Measurements from ENCODE around the gene CFTR. TPM values are rescaled to one million over a fixed set of nuclear protein-coding genes. Genes with fewer than 3 reads are reported as not detected.

CFTR gene
- polyA plus RNA-seq, 1 donor from 2014 or later: not detected

GRCh38 chr7:117630907-117631564 lies 151.2 kb downstream of the CFTR start:
- H3K4me1 Mint-ChIP-seq: no peaks in the 10 kb centered on the region
- peaks cover 0 to 4% (median 2%) of the 10 kb centered on the region in 3 donors for H3K9me3 Mint-ChIP-seq
- H3K27ac Mint-ChIP-seq: no peak overlapping the region
- no peak overlapping the region for H3K4me3 Mint-ChIP-seq
- no peaks in the 10 kb centered on the region for H3K27me3 Mint-ChIP-seq
- no peaks in the 10 kb centered on the region for H3K36me3 Mint-ChIP-seq

- Mint-ChIP-seq H3K9me3 (peaks cover 0 to 4% (median 2%) of the 10 kb centered on the region in 3 donors), H3K4me1 (no peaks in the 10 kb centered on the region), H3K27me3 (no peaks in the 10 kb centered on the region), H3K27ac (no peak overlapping the region), H3K4me3 (no peak overlapping the region), H3K36me3 (no peaks in the 10 kb centered on the region)
These were observed 151.8 kb downstream of the CFTR start for GRCh38 chr7:117631652-117632051.

- no peaks in the 10 kb centered on the region for H3K4me1 Mint-ChIP-seq
- no peaks in the 10 kb centered on the region for H3K27me3 Mint-ChIP-seq
- H3K4me3 Mint-ChIP-seq: no peak overlapping the region
- peaks cover 0 to 4% (median 2%) of the 10 kb centered on the region in 3 donors for H3K9me3 Mint-ChIP-seq
- no peaks in the 10 kb centered on the region for H3K36me3 Mint-ChIP-seq
- H3K27ac Mint-ChIP-seq: no peak overlapping the region
These were observed 158.1 kb downstream of the CFTR start for GRCh38 chr7:117637937-117638336.

- H3K27me3 Mint-ChIP-seq: peaks cover 2% of the 10 kb centered on the region
- no peaks in the 10 kb centered on the region for H3K36me3 Mint-ChIP-seq
- no peak overlapping the region for H3K4me3 Mint-ChIP-seq
- no peak overlapping the region for H3K27ac Mint-ChIP-seq
- no peaks in the 10 kb centered on the region for H3K9me3 Mint-ChIP-seq
- H3K4me1 Mint-ChIP-seq: no peaks in the 10 kb centered on the region
These were observed 160.1 kb downstream of the CFTR start for GRCh38 chr7:117639966-117640365.

- H3K4me3 Mint-ChIP-seq: no peak overlapping the region
- H3K9me3 Mint-ChIP-seq: no peaks in the 10 kb centered on the region
- peaks cover 2% of the 10 kb centered on the region for H3K27me3 Mint-ChIP-seq
These were observed 160.6 kb downstream of the CFTR start for GRCh38 chr7:117640465-117640864.

GRCh38 chr7:117645481-117646165 lies 165.8 kb downstream of the CFTR start:
- Mint-ChIP-seq H3K9me3 (peaks cover 0 to 5% (median 0%) of the 10 kb centered on the region in 3 donors), H3K27me3 (peaks cover 2% of the 10 kb centered on the region), H3K4me1 (peaks cover 0 to 2% (median 0%) of the 10 kb centered on the region in 3 donors), H3K36me3 (no peaks in the 10 kb centered on the region), H3K27ac (no peak overlapping the region), H3K4me3 (no peak overlapping the region)

More at GRCh38 chr7:117640465-117640864, 160.6 kb downstream of the CFTR start:
- Mint-ChIP-seq H3K4me1 (no peaks in the 10 kb centered on the region), H3K27ac (no peak overlapping the region), H3K36me3 (no peaks in the 10 kb centered on the region)

- H3K36me3 Mint-ChIP-seq: no peaks in the 10 kb centered on the region
- peaks cover 2% of the 10 kb centered on the region for H3K27me3 Mint-ChIP-seq
- peaks cover 0 to 5% (median 0%) of the 10 kb centered on the region in 3 donors for H3K9me3 Mint-ChIP-seq
- H3K4me3 Mint-ChIP-seq: no peak overlapping the region
- H3K4me1 Mint-ChIP-seq: peaks cover 0 to 2% (median 0%) of the 10 kb centered on the region in 3 donors
- H3K27ac Mint-ChIP-seq: no peak overlapping the region
These were observed 168.5 kb downstream of the CFTR start for GRCh38 chr7:117648203-117648866.

GRCh38 chr7:117652943-117653680 lies 173.3 kb downstream of the CFTR start:
- Mint-ChIP-seq H3K27ac (no peak overlapping the region), H3K36me3 (no peaks in the 10 kb centered on the region), H3K4me1 (peaks cover 0 to 2% (median 0%) of the 10 kb centered on the region in 3 donors), H3K4me3 (no peak overlapping the region), H3K9me3 (peaks cover 0 to 5% (median 0%) of the 10 kb centered on the region in 3 donors), H3K27me3 (no peaks in the 10 kb centered on the region)

- Mint-ChIP-seq H3K36me3 (no peaks in the 10 kb centered on the region), H3K4me3 (no peak overlapping the region), H3K9me3 (peaks cover 0 to 3% (median 3%) of the 10 kb centered on the region in 3 donors), H3K27me3 (no peaks in the 10 kb centered on the region), H3K27ac (no peak overlapping the region), H3K4me1 (peaks cover 0 to 2% (median 0%) of the 10 kb centered on the region in 3 donors)
These were observed 175.0 kb downstream of the CFTR start for GRCh38 chr7:117654780-117655179.

GRCh38 chr7:117656806-117657205 lies 177.0 kb downstream of the CFTR start:
- H3K4me1 Mint-ChIP-seq: no peaks in the 10 kb centered on the region
- H3K9me3 Mint-ChIP-seq: peaks cover 0 to 3% (median 0%) of the 10 kb centered on the region in 3 donors
- H3K27ac Mint-ChIP-seq: no peak overlapping the region
- H3K36me3 Mint-ChIP-seq: no peaks in the 10 kb centered on the region
- no peaks in the 10 kb centered on the region for H3K27me3 Mint-ChIP-seq
- H3K4me3 Mint-ChIP-seq: no peak overlapping the region

GRCh38 chr7:117659531-117660011 lies 179.7 kb downstream of the CFTR start:
- no peaks in the 10 kb centered on the region for H3K4me1 Mint-ChIP-seq
- peaks cover 0 to 3% (median under 1%) of the 10 kb centered on the region in 3 donors for H3K9me3 Mint-ChIP-seq
- H3K4me3 Mint-ChIP-seq: no peak overlapping the region
- H3K27ac Mint-ChIP-seq: no peak overlapping the region
- no peaks in the 10 kb centered on the region for H3K27me3 Mint-ChIP-seq
- no peaks in the 10 kb centered on the region for H3K36me3 Mint-ChIP-seq

GRCh38 chr7:117661328-117661727 lies 181.5 kb downstream of the CFTR start:
- H3K9me3 Mint-ChIP-seq: peaks cover 0 to 3% (median 2%) of the 10 kb centered on the region in 3 donors
- H3K27me3 Mint-ChIP-seq: no peaks in the 10 kb centered on the region
- no peaks in the 10 kb centered on the region for H3K4me1 Mint-ChIP-seq
- H3K36me3 Mint-ChIP-seq: no peaks in the 10 kb centered on the region
- H3K4me3 Mint-ChIP-seq: no peak overlapping the region
- H3K27ac Mint-ChIP-seq: no peak overlapping the region

GRCh38 chr7:117664047-117664446 lies 184.2 kb downstream of the CFTR start:
- no peak overlapping the region for H3K27ac Mint-ChIP-seq
- H3K36me3 Mint-ChIP-seq: no peaks in the 10 kb centered on the region
- peaks cover 0 to 2% (median 0%) of the 10 kb centered on the region in 3 donors for H3K9me3 Mint-ChIP-seq
- H3K4me1 Mint-ChIP-seq: no peaks in the 10 kb centered on the region
- no peak overlapping the region for H3K4me3 Mint-ChIP-seq
- H3K27me3 Mint-ChIP-seq: no peaks in the 10 kb centered on the region

- Mint-ChIP-seq H3K27ac (no peak overlapping the region), H3K4me1 (no peaks in the 10 kb centered on the region), H3K9me3 (peaks cover 0 to 2% (median 0%) of the 10 kb centered on the region in 3 donors), H3K4me3 (no peak overlapping the region), H3K27me3 (no peaks in the 10 kb centered on the region), H3K36me3 (no peaks in the 10 kb centered on the region)
These were observed 185.5 kb downstream of the CFTR start for GRCh38 chr7:117665368-117665767.

GRCh38 chr7:117666031-117666430 lies 186.2 kb downstream of the CFTR start:
- Mint-ChIP-seq H3K27me3 (no peaks in the 10 kb centered on the region), H3K36me3 (no peaks in the 10 kb centered on the region), H3K4me3 (no peak overlapping the region), H3K27ac (no peak overlapping the region), H3K4me1 (no peaks in the 10 kb centered on the region), H3K9me3 (peaks cover 0 to 2% (median 0%) of the 10 kb centered on the region in 3 donors)

All from IgD-negative memory B cell (primary cell).